ENCODE results near the gene FANCB. TPM values are rescaled to one million over a fixed set of nuclear protein-coding genes. Genes with fewer than 3 reads are reported as not detected.

FANCB gene
- total RNA-seq, 1 experiment from 2014 or later = 11.3 TPM

DNA sequence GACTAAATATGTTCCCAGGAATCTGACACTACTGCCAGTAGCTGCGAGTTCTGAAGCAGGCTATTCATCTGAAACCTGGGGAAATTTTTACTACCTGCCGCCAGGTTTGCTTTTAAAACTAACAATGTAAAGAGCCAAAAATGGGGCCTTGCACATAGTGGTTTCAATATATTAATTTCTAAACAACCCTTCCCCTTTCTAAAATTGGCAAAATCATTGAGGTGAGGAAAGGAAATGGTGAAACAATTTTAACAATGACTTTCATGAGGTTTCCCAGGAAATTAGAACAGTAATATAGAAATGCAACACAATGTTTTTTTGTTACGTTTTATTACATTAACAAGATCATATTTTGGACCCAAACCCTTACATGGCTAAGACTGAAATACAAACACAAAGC, 21.3 kb downstream of the FANCB start:
- intact Hi-C loops (cut with micrococcal nuclease) = no loop called here
- Histone ChIP-seq H3K9me3 (ENCODE audit: control insufficient read depth in 1 of 2, insufficient read depth in 1 of 2, low read depth in 1 of 2, low read length in 2 of 2) (no peaks in the 10 kb centered on the region), H3K9me2 (ENCODE audit: insufficient read depth) (no peaks in the 10 kb centered on the region), H3K27me3 (ENCODE audit: insufficient read depth, low read length) (no peaks in the 10 kb centered on the region), H3K4me1 (ENCODE audit: control insufficient read depth in 1 of 2, insufficient read depth in 2 of 2, low read length in 2 of 2) (no peaks in the 10 kb centered on the region), H3K4me2 (ENCODE audit: low read length) (no peak overlapping the region), H3K4me3 (replicated peaks in 1 of 2; ENCODE audit: low read depth in 1 of 2, low read length in 2 of 2) (no peak overlapping the region), H3K27ac (ENCODE audit: low read depth, low read length) (no peak overlapping the region), H3K79me2 (ENCODE audit: insufficient read depth, low read length) (no peaks in the 10 kb centered on the region), H3K36me3 (ENCODE audit: control insufficient read depth in 1 of 2, insufficient read depth in 2 of 2, low read length in 2 of 2) (no peaks in the 10 kb centered on the region), H4K20me1 (ENCODE audit: insufficient read depth) (no peaks in the 10 kb centered on the region), H3K9ac (ENCODE audit: low read length) (no peak overlapping the region), H2AFZ (ENCODE audit: low read depth, low read length, poor library complexity, severe bottlenecking) (no peak overlapping the region)
- POLR2A ChIA-PET = no interaction called here
- DNase-seq (ENCODE audit: low read depth, low spot score) = no peak
- TF ChIP-seq, protein P1, sequence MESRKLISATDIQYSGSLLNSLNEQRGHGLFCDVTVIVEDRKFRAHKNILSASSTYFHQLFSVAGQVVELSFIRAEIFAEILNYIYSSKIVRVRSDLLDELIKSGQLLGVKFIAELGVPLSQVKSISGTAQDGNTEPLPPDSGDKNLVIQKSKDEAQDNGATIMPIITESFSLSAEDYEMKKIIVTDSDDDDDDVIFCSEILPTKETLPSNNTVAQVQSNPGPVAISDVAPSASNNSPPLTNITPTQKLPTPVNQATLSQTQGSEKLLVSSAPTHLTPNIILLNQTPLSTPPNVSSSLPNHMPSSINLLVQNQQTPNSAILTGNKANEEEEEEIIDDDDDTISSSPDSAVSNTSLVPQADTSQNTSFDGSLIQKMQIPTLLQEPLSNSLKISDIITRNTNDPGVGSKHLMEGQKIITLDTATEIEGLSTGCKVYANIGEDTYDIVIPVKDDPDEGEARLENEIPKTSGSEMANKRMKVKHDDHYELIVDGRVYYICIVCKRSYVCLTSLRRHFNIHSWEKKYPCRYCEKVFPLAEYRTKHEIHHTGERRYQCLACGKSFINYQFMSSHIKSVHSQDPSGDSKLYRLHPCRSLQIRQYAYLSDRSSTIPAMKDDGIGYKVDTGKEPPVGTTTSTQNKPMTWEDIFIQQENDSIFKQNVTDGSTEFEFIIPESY (IDR thresholded peaks at IDR 0.05; ENCODE audit: extremely low read depth, insufficient replicate concordance, low read length) = no peak
- TF ChIP-seq ZNF274 (IDR thresholded peaks at IDR 0.05; ENCODE audit: low read depth, low read length) = no peak
- no peak for TF ChIP-seq ELF1 (IDR thresholded peaks at IDR 0.05; ENCODE audit: borderline replicate concordance, low read depth)
- RAD21 ChIA-PET (ENCODE audit: low non-redundant PET in 1 of 2, low total read pairs in 2 of 2, uncharacterized antibody in 2 of 2, unreplicated experiment in 2 of 2) = no interaction called here
- no peak for ATAC-seq
- CTCF ChIA-PET = no interaction called here
- BruUV-seq (replicated peaks) = no TSS peak

DNA sequence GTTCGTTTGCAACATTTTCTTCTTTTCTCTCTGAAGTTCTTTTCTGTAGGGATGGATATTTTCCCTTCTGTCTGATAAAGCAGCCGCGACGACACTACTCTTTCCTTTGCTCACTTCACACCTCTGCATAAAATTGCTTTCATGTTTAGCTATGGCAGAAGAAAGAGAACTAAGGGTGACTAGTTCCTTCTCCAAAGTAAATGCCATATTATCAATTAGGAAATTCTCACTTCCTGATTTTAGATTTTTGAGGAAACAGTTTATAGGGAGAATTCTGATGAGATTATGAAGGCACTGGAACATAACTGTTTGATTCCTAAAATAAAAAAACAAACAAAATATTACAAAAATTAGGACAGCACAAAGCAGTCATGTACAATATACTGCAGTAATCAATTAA, 29.2 kb downstream of the FANCB start:
- RAD21 ChIA-PET (ENCODE audit: low non-redundant PET in 1 of 2, low total read pairs in 2 of 2, uncharacterized antibody in 2 of 2, unreplicated experiment in 2 of 2) = no interaction called here
- no peak for ATAC-seq
- no peaks in the 10 kb centered on the region for H3K27me3 ChIP-seq (ENCODE audit: insufficient read depth, low read length)
- no peaks in the 10 kb centered on the region for H3K79me2 ChIP-seq (ENCODE audit: insufficient read depth, low read length)
- no peaks in the 10 kb centered on the region; a peak in 1 of 4 replicates for H3K36me3 ChIP-seq (ENCODE audit: control insufficient read depth in 1 of 2, insufficient read depth in 2 of 2, low read length in 2 of 2)
- no peak overlapping the region for H2AFZ ChIP-seq (ENCODE audit: low read depth, low read length, poor library complexity, severe bottlenecking)
- no peaks in the 10 kb centered on the region for H4K20me1 ChIP-seq (ENCODE audit: insufficient read depth)
- H3K4me3 ChIP-seq (replicated peaks in 1 of 2; ENCODE audit: low read depth in 1 of 2, low read length in 2 of 2) = no peak overlapping the region
- TF ChIP-seq CBX3 (IDR thresholded peaks at IDR 0.05; ENCODE audit: low read depth) (no peak), SRF (IDR thresholded peaks at IDR 0.05; ENCODE audit: low read depth) (no peak), YY1 (IDR thresholded peaks at IDR 0.05; ENCODE audit: extremely low read depth, insufficient replicate concordance, low read depth, low read length) (no peak)
- TF ChIP-seq, protein P2, sequence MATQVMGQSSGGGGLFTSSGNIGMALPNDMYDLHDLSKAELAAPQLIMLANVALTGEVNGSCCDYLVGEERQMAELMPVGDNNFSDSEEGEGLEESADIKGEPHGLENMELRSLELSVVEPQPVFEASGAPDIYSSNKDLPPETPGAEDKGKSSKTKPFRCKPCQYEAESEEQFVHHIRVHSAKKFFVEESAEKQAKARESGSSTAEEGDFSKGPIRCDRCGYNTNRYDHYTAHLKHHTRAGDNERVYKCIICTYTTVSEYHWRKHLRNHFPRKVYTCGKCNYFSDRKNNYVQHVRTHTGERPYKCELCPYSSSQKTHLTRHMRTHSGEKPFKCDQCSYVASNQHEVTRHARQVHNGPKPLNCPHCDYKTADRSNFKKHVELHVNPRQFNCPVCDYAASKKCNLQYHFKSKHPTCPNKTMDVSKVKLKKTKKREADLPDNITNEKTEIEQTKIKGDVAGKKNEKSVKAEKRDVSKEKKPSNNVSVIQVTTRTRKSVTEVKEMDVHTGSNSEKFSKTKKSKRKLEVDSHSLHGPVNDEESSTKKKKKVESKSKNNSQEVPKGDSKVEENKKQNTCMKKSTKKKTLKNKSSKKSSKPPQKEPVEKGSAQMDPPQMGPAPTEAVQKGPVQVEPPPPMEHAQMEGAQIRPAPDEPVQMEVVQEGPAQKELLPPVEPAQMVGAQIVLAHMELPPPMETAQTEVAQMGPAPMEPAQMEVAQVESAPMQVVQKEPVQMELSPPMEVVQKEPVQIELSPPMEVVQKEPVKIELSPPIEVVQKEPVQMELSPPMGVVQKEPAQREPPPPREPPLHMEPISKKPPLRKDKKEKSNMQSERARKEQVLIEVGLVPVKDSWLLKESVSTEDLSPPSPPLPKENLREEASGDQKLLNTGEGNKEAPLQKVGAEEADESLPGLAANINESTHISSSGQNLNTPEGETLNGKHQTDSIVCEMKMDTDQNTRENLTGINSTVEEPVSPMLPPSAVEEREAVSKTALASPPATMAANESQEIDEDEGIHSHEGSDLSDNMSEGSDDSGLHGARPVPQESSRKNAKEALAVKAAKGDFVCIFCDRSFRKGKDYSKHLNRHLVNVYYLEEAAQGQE (IDR thresholded peaks at IDR 0.05; ENCODE audit: low read depth) = no peak
- BruUV-seq (replicated peaks) = no TSS peak
- POLR2A ChIA-PET = no interaction called here
- DNase-seq (ENCODE audit: low read depth, low spot score) = no peak
- H3K9ac ChIP-seq (ENCODE audit: low read length) = no peak overlapping the region
- H3K4me2 ChIP-seq (ENCODE audit: low read length) = no peak overlapping the region
- intact Hi-C loops (cut with micrococcal nuclease) = no loop called here
- H3K4me1 ChIP-seq (ENCODE audit: control insufficient read depth in 1 of 2, insufficient read depth in 2 of 2, low read length in 2 of 2) = no peaks in the 10 kb centered on the region
- CTCF ChIA-PET = no interaction called here
- no peaks in the 10 kb centered on the region for H3K9me3 ChIP-seq (ENCODE audit: control insufficient read depth in 1 of 2, insufficient read depth in 1 of 2, low read depth in 1 of 2, low read length in 2 of 2)
- no peaks in the 10 kb centered on the region for H3K9me2 ChIP-seq (ENCODE audit: insufficient read depth)
- H3K27ac ChIP-seq (ENCODE audit: low read depth, low read length) = no peak overlapping the region
